Caco-2 (cell line): ENCODE data around the gene ATP13A4. TPM values are rescaled to one million over a fixed set of nuclear protein-coding genes. Genes with fewer than 3 reads are reported as not detected.

Experiments
- BruUV-seq: library from RNA; stranded (reverse); fragments of 400-500 nt; replicated peaks from 2 replicates; lab custom pipeline; 2021; lab: Mats Ljungman, UMichigan
- CTCF ChIA-PET: fragments of 300-600 bp; sonication (Branson Sonifier 250); formaldehyde crosslinking; loops from one replicate; lab custom pipeline; 2022; ENCODE audit warnings: antibody characterized with exemption; lab: Charles Lee
- POLR2A ChIA-PET: fragments of 300-600 bp; sonication (Branson Sonifier 250); formaldehyde crosslinking; loops from one replicate; lab custom pipeline; 2022; ENCODE audit warnings: antibody characterized with exemption; lab: Charles Lee
- DNase-seq, 2 experiments: peaks; one replicate each; pipeline versions ENCODE4 v3.0.0 to v3.0.0-alpha.2; 2020 to 2022
- H3K27me3 ChIP-seq: replicated peaks from 2 replicates; pipeline ENCODE4 v1.6.0; 2011; ENCODE audit warnings: low read length; ENCODE audit not compliant: control insufficient read depth, insufficient read depth
- H3K36me3 ChIP-seq: 2 replicates; pipeline ENCODE4 v1.5.1; 2011; ENCODE audit warnings: low read length; ENCODE audit not compliant: control insufficient read depth, insufficient read depth
- H3K4me1 ChIP-seq: fragments of 250-450 bp; sonication (Bioruptor Pico); 2 replicates; pipeline ENCODE4 v1.5.1; 2020; ENCODE audit warnings: mild to moderate bottlenecking
- H3K4me3 ChIP-seq: 2 replicates; pipeline ENCODE4 v1.5.1; 2011; ENCODE audit warnings: low read depth, mild to moderate bottlenecking, control low read depth, low read length
- H3K9me3 ChIP-seq: fragments of 250-450 bp; sonication (Bioruptor Pico); 2 replicates; pipeline ENCODE4 v1.5.1; 2020; ENCODE audit warnings: mild to moderate bottlenecking, moderate library complexity
- H3K27ac Mint-ChIP-seq: one replicate; pipeline ENCODE4 v1.8.0; 2022; ENCODE audit warnings: mixed read lengths; ENCODE audit not compliant: unreplicated experiment
- H3K27me3 Mint-ChIP-seq: one replicate; pipeline ENCODE4 v1.8.0; 2022; ENCODE audit warnings: mixed read lengths; ENCODE audit not compliant: insufficient read depth, unreplicated experiment
- H3K36me3 Mint-ChIP-seq: one replicate; pipeline ENCODE4 v1.8.0; 2022; ENCODE audit warnings: mild to moderate bottlenecking, mixed read lengths; ENCODE audit not compliant: insufficient read depth, unreplicated experiment
- H3K4me1 Mint-ChIP-seq: one replicate; pipeline ENCODE4 v1.8.0; 2022; ENCODE audit warnings: low read depth, mixed read lengths; ENCODE audit not compliant: unreplicated experiment
- H3K4me3 Mint-ChIP-seq: one replicate; pipeline ENCODE4 v1.8.0; 2022; ENCODE audit warnings: mild to moderate bottlenecking, moderate library complexity, mixed read lengths; ENCODE audit not compliant: unreplicated experiment
- H3K9me3 Mint-ChIP-seq: one replicate; pipeline ENCODE4 v1.8.0; 2022; ENCODE audit warnings: mixed read lengths; ENCODE audit not compliant: unreplicated experiment
- CTCF ChIP-seq, 2 experiments: fragments of 200-600 bp in 1 of 2; IDR thresholded peaks; 1 replicate in 1 of 2; 2 replicates in 1 of 2; pipeline versions ENCODE4 v1.5.1 to v1.8.0; 2011 to 2022; ENCODE audit warnings: antibody characterized with exemption in 1 of 2, control low read depth in 1 of 2, inconsistent platforms in 1 of 2, low read depth in 1 of 2, low read length in 1 of 2, mild to moderate bottlenecking in 1 of 2, moderate library complexity in 1 of 2; ENCODE audit not compliant: insufficient read depth in 1 of 2, severe bottlenecking in 1 of 2, unreplicated experiment in 1 of 2
- intact Hi-C: fragments of 100-400 bp; cut with micrococcal nuclease; formaldehyde crosslinking; loops from one replicate; pipeline ENCODE4 v1.10.0; 2022; ENCODE audit not compliant: unreplicated experiment
- total RNA-seq: library from RNA; stranded (reverse); gene quantifications from 2 replicates; pipeline ENCODE4 v1.2.3, GENCODE V29; 2022

ATP13A4 gene
- total RNA-seq, 1 experiment from 2014 or later = 1.4 TPM

GRCh38 chr3:193569119-193569518 lies 14.4 kb upstream of the ATP13A4 start:
- no peaks in the 10 kb centered on the region for H3K27me3 ChIP-seq
- POLR2A ChIA-PET = no interaction called here
- TF ChIP-seq CTCF (IDR thresholded peaks at IDR 0.05; ENCODE audit: insufficient read depth in 1 of 2, low read depth in 1 of 2, low read length in 1 of 2, severe bottlenecking in 1 of 2, unreplicated experiment in 1 of 2) = no peak
- Mint-ChIP-seq H3K4me1 (no peaks in the 10 kb centered on the region), H3K27me3 (no peaks in the 10 kb centered on the region), H3K27ac (no peak overlapping the region), H3K9me3 (no peaks in the 10 kb centered on the region), H3K4me3 (no peak overlapping the region), H3K36me3 (no peaks in the 10 kb centered on the region)
- no peaks in the 10 kb centered on the region for H3K36me3 ChIP-seq
- no peak for DNase-seq
- no peaks in the 10 kb centered on the region for H3K4me1 ChIP-seq
- no peak overlapping the region for H3K4me3 ChIP-seq
- CTCF ChIA-PET = no interaction called here
- H3K9me3 ChIP-seq = no peaks in the 10 kb centered on the region
- BruUV-seq = no TSS peak
- intact Hi-C loops = no loop called here

DNA sequence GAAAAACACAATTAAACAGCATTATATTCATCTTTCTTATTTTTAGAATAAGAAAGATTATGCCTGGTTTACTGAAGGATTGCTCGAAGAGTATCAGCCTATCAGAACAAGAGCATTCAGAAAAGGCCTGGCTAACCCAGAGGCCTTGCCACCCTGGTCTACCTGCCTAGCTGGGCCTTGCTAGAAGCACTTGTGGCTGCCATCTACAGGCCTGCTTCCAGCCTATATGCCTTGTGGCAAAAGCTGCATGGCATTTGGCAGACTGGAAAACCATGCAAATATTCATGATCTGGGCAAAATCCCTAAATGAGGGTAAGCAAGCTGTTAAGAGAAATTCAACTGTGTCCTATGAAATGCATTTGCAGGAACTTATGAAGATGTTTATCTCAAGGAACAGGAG lies 9.3 kb upstream of the ATP13A4 start:
- no peaks in the 10 kb centered on the region for H3K36me3 ChIP-seq
- H3K4me3 ChIP-seq = no peak overlapping the region
- Mint-ChIP-seq H3K4me1 (no peaks in the 10 kb centered on the region), H3K36me3 (no peaks in the 10 kb centered on the region), H3K9me3 (no peaks in the 10 kb centered on the region), H3K27me3 (no peaks in the 10 kb centered on the region), H3K27ac (no peak overlapping the region), H3K4me3 (no peak overlapping the region)
- BruUV-seq = no TSS peak
- peak; percentile 18 to 37 for TF ChIP-seq CTCF (IDR thresholded peaks at IDR 0.05; ENCODE audit: insufficient read depth in 1 of 2, low read depth in 1 of 2, low read length in 1 of 2, severe bottlenecking in 1 of 2, unreplicated experiment in 1 of 2)
- DNase-seq = peak; percentile 27 to 38
- H3K27me3 ChIP-seq = no peaks in the 10 kb centered on the region
- no peaks in the 10 kb centered on the region for H3K4me1 ChIP-seq
- no peaks in the 10 kb centered on the region for H3K9me3 ChIP-seq
- ChIA-PET POLR2A (no interaction called here), CTCF (interaction anchor here (0.6 kb wide), 1 partner anchor 874 kb away, joined by 14 read pairs; no protein-coding TSS in a partner anchor)
- intact Hi-C loops = loop anchor here (1.0 kb wide), 1 partner anchor 103 kb away; no protein-coding TSS in a partner anchor

GRCh38 chr3:193563426-193563825 lies 8.7 kb upstream of the ATP13A4 start:
- Mint-ChIP-seq H3K9me3 (no peaks in the 10 kb centered on the region), H3K27me3 (no peaks in the 10 kb centered on the region), H3K4me1 (no peaks in the 10 kb centered on the region), H3K27ac (no peak overlapping the region), H3K36me3 (no peaks in the 10 kb centered on the region), H3K4me3 (no peak overlapping the region)
- no peaks in the 10 kb centered on the region for H3K27me3 ChIP-seq
- ChIA-PET CTCF (no interaction called here), POLR2A (no interaction called here)
- no TSS peak for BruUV-seq
- DNase-seq = no peak
- intact Hi-C loops = no loop called here
- no peaks in the 10 kb centered on the region for H3K9me3 ChIP-seq
- H3K36me3 ChIP-seq = no peaks in the 10 kb centered on the region
- H3K4me3 ChIP-seq = no peak overlapping the region
- no peak for TF ChIP-seq CTCF (IDR thresholded peaks at IDR 0.05; ENCODE audit: insufficient read depth in 1 of 2, low read depth in 1 of 2, low read length in 1 of 2, severe bottlenecking in 1 of 2, unreplicated experiment in 1 of 2)
- H3K4me1 ChIP-seq = no peaks in the 10 kb centered on the region
